Stimulated activated CD8-positive, alpha-beta memory T cell treated with anti-CD3 and anti-CD28 coated beads, Interleukin-2, amount 100 ng/mL, for 48 hours (primary cell): Measurements from ENCODE around the gene TP53TG3F.
"Not testable (repeated sequence)": the region's sequence is repeated elsewhere in the genome, so short reads cannot be mapped to it uniquely, and the experiment has no call there.

Experiments used
- DNase-seq, 2 donors: peaks; one replicate each; pipeline ENCODE4 v3.0.0-alpha.2; 2020; ENCODE audit warnings: low read depth in 2 of 2

Gene TP53TG3F, protein sequence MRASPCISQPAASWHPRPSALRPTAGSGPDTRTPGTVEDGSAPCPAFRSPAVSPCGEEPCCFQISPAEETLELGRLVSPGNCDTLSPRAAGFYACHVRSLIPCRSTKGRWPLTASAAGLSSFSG

DNA sequence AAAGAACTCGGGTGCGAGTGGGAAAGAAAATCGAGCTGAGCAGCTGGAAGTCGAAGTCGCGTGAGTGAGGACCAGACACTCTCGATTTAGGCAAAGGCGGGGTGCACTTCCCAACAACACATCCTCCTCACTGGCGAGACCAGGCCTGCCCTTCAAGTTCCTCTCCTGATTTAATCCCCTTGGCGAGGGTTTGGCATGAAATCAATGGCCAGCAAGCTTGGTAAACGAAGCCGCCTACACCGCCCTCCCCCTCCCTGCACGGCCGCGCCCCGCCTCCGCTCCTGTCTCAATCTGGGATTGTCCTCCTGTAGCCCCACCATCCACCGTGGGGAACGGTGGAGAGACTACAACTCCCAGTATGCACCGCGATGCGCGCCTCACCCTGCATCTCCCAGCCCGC, at the start of gene TP53TG3F:
TP53TG3F (plus strand) TSS at position 301 of the 400 bp plus-strand sequence; CDS start at position 369, 68 bp downstream.
- not testable (repeated sequence) for DNase-seq

DNA sequence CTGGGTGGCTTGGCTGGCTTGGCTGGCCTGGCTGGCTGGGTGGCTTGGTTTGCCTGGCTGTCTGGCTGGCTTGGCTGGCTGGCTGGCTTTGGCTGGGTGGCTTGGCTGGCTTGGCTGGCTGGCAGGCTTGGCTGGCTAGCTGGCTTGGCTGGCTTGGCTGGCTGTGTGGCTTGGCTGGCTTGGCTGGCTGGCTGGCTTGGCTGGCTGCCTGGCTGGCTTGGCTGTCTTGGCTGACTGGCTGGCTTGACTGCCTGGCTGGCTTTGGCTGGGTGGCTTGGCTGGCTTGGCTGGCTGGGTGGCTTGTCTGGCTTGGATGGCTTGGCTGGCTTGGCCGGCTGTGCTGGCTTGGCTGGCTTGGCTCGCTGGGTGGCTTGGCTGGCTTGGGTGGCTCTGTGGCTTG, 32.2 kb downstream of the TP53TG3F start:
- DNase-seq = not testable (repeated sequence)

DNA sequence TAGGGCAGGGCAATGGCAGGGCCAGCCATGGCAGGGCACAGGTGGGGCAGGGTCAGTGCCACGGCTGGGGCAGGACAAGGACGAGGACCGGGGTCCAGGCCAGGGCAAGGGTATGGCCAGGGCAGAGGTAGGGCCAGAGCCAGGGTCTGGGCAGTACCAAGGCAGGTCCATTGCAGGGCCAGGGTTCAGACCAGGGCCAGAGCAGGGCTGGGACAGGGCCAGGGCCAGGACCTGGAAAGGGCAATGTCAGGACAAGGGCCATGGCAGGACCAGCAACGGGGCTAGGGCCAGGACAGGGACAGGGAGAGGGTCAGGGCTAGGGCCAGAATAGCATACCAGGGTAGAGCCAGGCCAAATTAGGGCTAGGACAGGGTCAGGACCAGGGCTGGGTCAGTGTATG, 47.8 kb downstream of the TP53TG3F start:
- not testable (repeated sequence) for DNase-seq

DNA sequence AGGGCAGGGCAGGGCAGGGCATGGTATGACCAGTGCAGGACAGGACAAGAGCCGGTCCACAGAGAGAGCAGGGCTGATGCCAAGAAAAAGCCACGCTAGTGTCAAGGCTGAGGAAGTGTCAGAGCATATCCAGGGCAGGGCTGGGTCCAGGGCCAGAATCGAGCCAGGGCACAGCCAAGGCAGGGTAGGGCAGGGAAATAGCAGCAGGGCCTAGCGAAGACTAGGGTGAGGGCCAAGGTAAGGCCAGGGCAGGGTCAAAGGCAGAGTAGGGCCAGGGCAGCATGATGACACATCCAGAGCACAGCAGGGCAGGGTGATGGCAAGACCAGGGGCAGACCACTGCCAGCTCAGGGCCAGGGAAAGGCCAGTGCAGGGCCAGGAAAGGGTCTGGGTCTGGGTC, 49.7 kb downstream of the TP53TG3F start:
- not testable (repeated sequence) for DNase-seq

DNA sequence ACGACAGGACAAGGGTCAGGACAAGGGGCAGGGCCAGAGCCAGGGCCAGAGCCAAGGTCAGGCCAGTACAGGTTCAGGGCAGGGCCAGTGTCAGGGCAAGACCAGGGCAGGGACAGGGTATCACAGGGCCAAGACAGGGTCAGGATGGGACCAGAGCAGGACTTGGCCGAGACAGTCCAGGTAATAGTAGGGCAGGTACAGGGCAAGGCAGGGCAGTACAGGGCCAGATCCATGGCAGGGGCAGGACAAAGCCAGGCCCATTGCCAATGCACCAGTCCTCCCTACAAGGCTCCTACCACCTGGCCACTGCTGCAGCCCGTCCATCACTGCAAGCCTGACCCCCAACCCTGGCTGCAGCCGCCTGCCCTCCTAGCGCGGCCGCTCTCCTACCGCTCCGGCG, 50.5 kb downstream of the TP53TG3F start:
- DNase-seq = not testable (repeated sequence)
